ELF-1 (cell line): ENCODE data around the gene FAM90A26.
"Not testable (repeated sequence)": the region's sequence is repeated elsewhere in the genome, so short reads cannot be mapped to it uniquely, and the experiment has no call there.

ENCODE experiments used
- DNase-seq: peaks from one replicate; pipeline ENCODE4 v3.0.0-alpha.2; 2016; ENCODE audit warnings: low read depth, low spot score

Gene FAM90A26, protein sequence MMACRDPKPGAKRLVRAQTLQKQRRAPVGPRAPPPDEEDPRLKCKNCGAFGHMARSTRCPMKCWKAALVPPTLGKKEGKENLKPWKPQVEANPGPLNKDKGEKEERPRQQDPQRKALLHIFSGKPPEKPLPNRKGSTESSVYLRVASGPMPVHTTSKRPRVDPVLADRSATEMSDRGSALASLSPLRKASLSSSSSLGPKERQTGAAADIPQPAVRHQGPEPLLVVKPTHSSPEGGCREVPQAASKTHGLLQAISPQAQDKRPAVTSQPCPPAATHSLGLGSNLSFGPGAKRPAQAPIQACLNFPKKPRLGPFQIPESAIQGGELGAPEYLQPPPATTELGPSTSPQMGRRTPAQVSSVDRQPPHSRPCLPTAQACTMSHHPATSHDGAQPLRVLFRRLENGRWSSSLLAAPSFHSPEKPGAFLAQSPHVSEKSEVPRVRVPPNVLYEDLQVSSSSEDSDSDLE

GRCh38 chr4:9169791-9170459 lies at the start of gene FAM90A26:
TSS of gene FAM90A26 (plus strand) at chr4:9170409. CDS start at chr4:9173173, 2,764 bp downstream.
- not testable (repeated sequence) for DNase-seq

DNA sequence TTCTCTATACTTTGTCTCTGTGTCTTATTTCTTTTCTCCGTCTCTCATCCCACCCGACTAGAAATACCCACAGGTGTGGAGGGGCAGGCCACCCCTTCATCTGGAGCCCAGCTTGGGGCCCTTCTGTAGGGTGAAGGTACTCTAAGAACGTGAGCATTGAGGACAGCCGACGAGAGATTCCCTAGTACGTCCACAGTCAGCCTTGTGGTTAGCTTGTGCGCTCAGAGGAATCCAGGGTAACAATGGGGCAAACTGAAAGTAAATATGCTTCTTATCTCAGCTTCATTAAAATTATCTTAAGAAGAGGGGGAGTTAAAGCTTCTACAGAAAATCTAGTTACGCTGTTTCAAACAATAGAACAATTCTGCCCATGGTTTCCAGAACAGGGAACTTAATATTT lies 47.5 kb upstream of the FAM90A26 start:
- not testable (repeated sequence) for DNase-seq

- peak; percentile 60 for DNase-seq
These were observed 46.6 kb upstream of the FAM90A26 start for GRCh38 chr4:9123572-9124007.

GRCh38 chr4:9125601-9126161 lies 44.5 kb upstream of the FAM90A26 start:
- DNase-seq: not testable (repeated sequence)

GRCh38 chr4:9131420-9131819 lies 38.8 kb upstream of the FAM90A26 start:
- DNase-seq: not testable (repeated sequence)

GRCh38 chr4:9132849-9133248 lies 37.4 kb upstream of the FAM90A26 start:
- DNase-seq: not testable (repeated sequence)

- not testable (repeated sequence) for DNase-seq
These were observed 36.2 kb upstream of the FAM90A26 start for GRCh38 chr4:9134011-9134410.

GRCh38 chr4:9134556-9134955 lies 35.7 kb upstream of the FAM90A26 start:
- DNase-seq: not testable (repeated sequence)

GRCh38 chr4:9141050-9141449 lies 29.2 kb upstream of the FAM90A26 start:
- DNase-seq: not testable (repeated sequence)

- DNase-seq: not testable (repeated sequence)
These were observed 27.4 kb upstream of the FAM90A26 start for GRCh38 chr4:9142786-9143185.

DNA sequence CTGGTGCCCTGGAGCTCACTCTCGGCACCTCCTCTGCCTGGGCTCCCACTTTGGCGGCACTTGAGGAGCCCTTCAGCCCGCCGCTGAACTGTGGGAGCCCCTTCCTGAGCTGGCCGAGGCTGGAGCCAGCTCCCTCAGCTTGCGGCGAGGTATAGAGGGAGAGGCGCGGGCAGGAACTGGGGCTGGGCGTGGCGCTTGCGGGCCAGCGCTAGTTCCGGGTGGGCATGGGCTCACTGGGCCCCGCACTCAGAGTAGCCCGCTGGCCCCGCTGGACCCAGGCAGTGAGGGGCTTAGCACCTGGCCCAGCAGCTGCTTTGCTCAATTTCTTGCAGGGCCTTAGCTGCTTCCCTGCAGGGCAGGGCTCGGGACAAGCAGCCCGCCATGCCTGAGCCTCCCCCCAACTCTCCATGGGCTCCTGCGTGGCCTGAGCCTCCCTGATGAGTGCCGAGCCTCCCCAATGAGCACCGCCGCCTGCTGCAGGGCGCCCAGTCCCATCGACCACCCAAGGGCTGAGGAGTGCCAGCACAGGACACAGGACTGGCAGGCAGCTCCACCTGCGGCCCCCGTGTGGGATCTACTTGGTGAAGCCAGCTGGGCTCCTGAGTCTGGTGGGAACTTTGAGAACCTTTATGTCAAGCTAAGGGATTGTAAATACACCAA lies 26.7 kb upstream of the FAM90A26 start:
- no peak for DNase-seq

DNA sequence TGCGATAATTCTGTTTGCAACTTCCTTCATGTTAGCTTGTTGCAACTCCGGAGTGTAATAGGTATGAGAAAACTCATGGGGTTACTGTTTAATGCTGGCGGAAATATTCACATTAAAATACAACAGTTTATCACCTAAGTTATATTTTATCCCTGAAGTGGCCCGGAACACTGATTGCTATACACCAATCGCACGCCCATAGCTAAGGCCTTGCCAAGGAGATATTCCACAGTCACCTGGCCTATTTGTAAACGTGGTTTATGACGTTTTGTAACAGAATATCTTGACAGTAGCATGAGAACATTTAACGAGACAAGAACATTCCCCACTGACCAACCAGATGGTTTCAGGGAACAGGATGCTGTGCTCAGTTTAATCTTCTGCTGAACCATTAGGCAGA lies 23.2 kb upstream of the FAM90A26 start:
- no peak for DNase-seq

DNA sequence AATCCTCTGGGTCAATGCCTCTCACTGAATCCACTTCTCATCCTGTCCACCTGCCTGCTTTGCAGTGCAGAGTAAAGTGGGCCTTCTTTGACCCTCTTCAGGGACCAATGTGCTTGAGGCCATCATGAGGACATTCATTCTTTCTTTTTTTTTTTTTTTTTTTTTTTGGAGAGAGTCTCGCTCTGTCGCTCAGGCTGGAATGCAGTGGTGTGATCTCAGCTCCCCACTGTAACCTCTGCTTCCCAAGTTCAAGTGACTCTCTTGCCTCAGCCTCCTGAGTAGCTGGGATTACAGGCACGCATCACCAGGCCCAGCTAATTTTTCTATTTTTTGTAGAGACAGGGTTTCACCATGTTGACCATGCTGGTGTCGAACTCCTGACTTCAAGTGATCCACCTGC lies 22.8 kb upstream of the FAM90A26 start:
- not testable (repeated sequence) for DNase-seq

GRCh38 chr4:9148611-9149409 lies 21.4 kb upstream of the FAM90A26 start:
- DNase-seq: not testable (repeated sequence)

DNA sequence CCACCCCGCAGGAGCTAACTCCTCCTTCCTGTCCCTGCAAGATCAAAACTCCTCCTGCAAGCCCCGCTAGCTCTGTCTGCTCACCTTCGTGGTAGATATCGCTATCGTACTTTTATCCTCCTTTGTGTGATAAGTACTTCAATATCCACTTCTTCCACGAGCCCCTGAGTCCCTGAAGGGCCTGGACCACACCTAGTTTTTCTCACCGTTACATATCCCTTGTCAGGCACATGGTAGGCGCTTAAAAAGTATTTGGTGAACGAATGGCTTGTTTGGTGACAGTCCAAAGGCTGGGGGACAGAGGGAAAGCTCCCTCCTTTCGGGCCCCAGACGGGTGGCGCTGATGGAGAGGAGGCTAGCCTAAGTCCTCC lies 18.4 kb upstream of the FAM90A26 start:
- DNase-seq: not testable (repeated sequence)

DNA sequence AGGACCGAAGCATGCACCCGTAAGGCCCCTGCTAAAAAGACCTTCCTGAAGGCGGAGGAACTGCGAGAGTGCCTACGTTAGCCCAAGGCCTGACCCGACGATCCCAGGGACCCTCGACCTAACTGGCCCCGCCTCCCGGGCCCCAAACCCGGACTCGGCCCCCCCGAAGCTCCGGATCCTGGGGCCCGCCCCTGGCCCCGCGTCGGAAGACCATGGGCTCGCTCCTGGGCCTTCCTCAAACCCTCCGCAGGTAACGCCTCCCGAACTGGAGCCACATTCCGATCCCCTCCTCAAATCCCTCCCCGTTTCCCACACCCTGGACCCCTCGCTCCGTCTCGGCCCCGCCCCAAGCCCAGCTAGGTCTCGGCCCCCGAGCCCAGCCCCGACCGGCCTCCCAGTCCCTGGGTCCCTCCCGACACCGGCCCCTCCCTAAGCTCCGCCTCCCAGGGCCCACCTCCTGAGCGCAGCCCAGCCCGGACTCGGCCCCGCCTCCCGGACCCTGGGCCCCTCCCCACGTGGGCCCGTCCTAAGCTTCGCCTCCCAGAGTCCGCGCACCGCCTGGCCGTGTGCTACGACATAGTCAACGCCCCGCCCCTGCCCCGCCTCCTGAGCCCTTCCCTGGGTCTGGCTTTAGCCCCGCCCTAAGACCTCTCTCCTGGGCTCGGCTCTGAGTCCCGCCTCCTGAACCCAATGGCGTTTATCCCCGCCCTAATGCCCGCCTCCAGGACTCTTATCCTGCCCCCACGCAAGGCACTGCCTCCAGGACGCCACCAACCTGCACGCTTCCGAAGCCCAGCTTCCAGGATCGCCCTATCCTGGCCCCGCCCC lies 17.8 kb upstream of the FAM90A26 start:
- peak; percentile 97 for DNase-seq

DNA sequence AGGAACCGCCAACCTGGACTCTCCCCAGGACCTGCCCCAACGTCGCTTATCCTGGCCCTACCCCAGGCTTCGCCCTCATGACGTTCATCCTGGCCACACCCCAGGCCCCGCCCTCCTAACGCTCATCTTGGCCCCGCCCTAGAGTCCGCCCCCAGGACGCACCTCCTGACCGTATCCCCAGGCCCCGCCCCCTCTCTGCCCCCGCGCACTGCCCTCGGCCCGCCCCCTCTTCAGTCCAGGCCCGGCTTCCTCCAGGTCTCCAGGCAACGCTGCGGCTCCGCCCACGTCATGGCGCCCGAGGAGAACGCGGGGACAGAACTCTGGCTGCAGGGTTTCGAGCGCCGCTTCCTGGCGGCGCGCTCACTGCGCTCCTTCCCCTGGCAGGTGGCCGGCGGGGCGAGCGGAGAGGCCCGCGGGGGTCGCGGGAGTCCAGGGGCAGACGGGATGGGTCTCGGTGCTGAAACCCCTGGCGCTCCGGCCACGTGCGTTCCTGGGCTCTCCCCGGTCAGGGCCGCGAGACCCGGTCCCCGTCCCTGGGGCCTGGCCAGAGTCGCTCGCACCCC lies 17.1 kb upstream of the FAM90A26 start:
- peak; percentile 98 for DNase-seq

GRCh38 chr4:9153571-9154157 lies 16.5 kb upstream of the FAM90A26 start:
- peak; percentile 49 for DNase-seq
